ENCODE measurements around the gene POU2F1.

The POU2F1 gene

GRCh38 chr1:167447521-167448136 is 226.9 kb downstream of the POU2F1 start:
- no peak for FAIRE-seq

- FAIRE-seq, result no peak
These were observed 230.2 kb downstream of the POU2F1 start for GRCh38 chr1:167450843-167451242.

- FAIRE-seq, result no peak
These were observed 231.8 kb downstream of the POU2F1 start for GRCh38 chr1:167452483-167452882.

- FAIRE-seq, result no peak
These were observed 232.4 kb downstream of the POU2F1 start for GRCh38 chr1:167453123-167453522.

GRCh38 chr1:167454304-167454893 is 233.7 kb downstream of the POU2F1 start:
- no peak for FAIRE-seq

- no peak for FAIRE-seq
These were observed 234.5 kb downstream of the POU2F1 start for GRCh38 chr1:167454894-167455785.

- FAIRE-seq, result no peak
These were observed 235.2 kb downstream of the POU2F1 start for GRCh38 chr1:167455786-167456446.

GRCh38 chr1:167456524-167456923 is 235.8 kb downstream of the POU2F1 start:
- FAIRE-seq, result no peak

GRCh38 chr1:167456926-167457325 is 236.2 kb downstream of the POU2F1 start:
- no peak for FAIRE-seq

GRCh38 chr1:167457936-167458584 is 237.4 kb downstream of the POU2F1 start:
- no peak for FAIRE-seq

GRCh38 chr1:167460836-167461235 is 240.2 kb downstream of the POU2F1 start:
- FAIRE-seq, result no peak

GRCh38 chr1:167462341-167462740 is 241.7 kb downstream of the POU2F1 start:
- FAIRE-seq, result no peak

- FAIRE-seq, result no peak
These were observed 242.4 kb downstream of the POU2F1 start for GRCh38 chr1:167463080-167463479.

GRCh38 chr1:167463875-167464575 is 243.3 kb downstream of the POU2F1 start:
- no peak for FAIRE-seq

- no peak for FAIRE-seq
These were observed 244.3 kb downstream of the POU2F1 start for GRCh38 chr1:167465018-167465417.

- FAIRE-seq, result no peak
These were observed 245.1 kb downstream of the POU2F1 start for GRCh38 chr1:167465743-167466142.

- FAIRE-seq, result no peak
These were observed 246.5 kb downstream of the POU2F1 start for GRCh38 chr1:167467126-167467710.

GRCh38 chr1:167467752-167468151 is 247.1 kb downstream of the POU2F1 start:
- FAIRE-seq, result no peak

GRCh38 chr1:167469280-167469965 is 248.7 kb downstream of the POU2F1 start:
- no peak for FAIRE-seq

GRCh38 chr1:167471568-167471967 is 250.9 kb downstream of the POU2F1 start:
- no peak for FAIRE-seq

All from colon (tissue), 2 donors.